HepG2 (cell line): ENCODE data around the gene RGMA. TPM values are rescaled to one million over a fixed set of nuclear protein-coding genes. Genes with fewer than 3 reads are reported as not detected.

Experiments
- ATAC-seq: fragments of 200-7000 bp; cut with Tn5 transposase; 3 replicates; pipeline ENCODE4 v1.9.1; 2020; ENCODE audit warnings: mild to moderate bottlenecking, moderate library complexity
- BruUV-seq: library from RNA; stranded (reverse); fragments of 400-500 nt; replicated peaks from 2 replicates; lab custom pipeline; 2021; lab: Mats Ljungman, UMichigan
- CTCF ChIA-PET: fragments of 300-600 bp; formaldehyde crosslinking; extraction: SDS; loops from one replicate; lab custom pipeline; 2021; ENCODE audit warnings: low total read pairs, inconsistent platforms, low intra/inter-chr PET ratio; lab: Yijun Ruan, JAX
- POLR2A ChIA-PET: fragments of 350-600 bp; sonication (Branson Sonifier 250); formaldehyde crosslinking; loops from one replicate; lab custom pipeline; 2020; ENCODE audit warnings: antibody characterized with exemption, inconsistent platforms; lab: Yijun Ruan, JAX
- DNase-seq: peaks from one replicate; pipeline ENCODE4 v3.0.0-alpha.2; 2015; ENCODE audit warnings: low spot score
- FAIRE-seq: peaks from 3 replicates; lab custom pipeline; 2011; peaks lifted over from hg19 to GRCh38; lab: Jason Lieb, UNC
- H2AFZ ChIP-seq: one replicate; pipeline ENCODE4 v1.6.1; 2011; ENCODE audit warnings: low read length, inconsistent platforms
- H3K27ac ChIP-seq: fragments of 300-600 bp; 3 replicates; pipeline ENCODE4 v1.8.0; 2011; ENCODE audit warnings: mixed run types, mild to moderate bottlenecking, mixed read lengths, low read length, inconsistent platforms; ENCODE audit not compliant: insufficient read depth; ENCODE audit errors: extremely low read length
- H3K27me3 ChIP-seq, 2 experiments: fragments of 200-600 bp in 1 of 2; 2 replicates in 1 of 2; 3 replicates in 1 of 2; pipeline versions ENCODE4 v1.6.0 to v1.8.0; 2011; ENCODE audit warnings: low read length in 2 of 2, mild to moderate bottlenecking in 2 of 2, moderate library complexity in 2 of 2, inconsistent platforms in 1 of 2; ENCODE audit not compliant: insufficient read depth in 2 of 2, control insufficient read depth in 1 of 2
- H3K36me3 ChIP-seq, 2 experiments: fragments of 200-600 bp in 1 of 2; replicated peaks in 1 of 2; 2 replicates in 1 of 2; 3 replicates in 1 of 2; pipeline versions ENCODE4 v1.5.1 to v1.8.0; 2011; ENCODE audit warnings: low read length in 2 of 2, inconsistent platforms in 1 of 2; ENCODE audit not compliant: insufficient read depth in 2 of 2, control insufficient read depth in 1 of 2
- H3K4me1 ChIP-seq: 2 replicates; pipeline ENCODE4 v1.5.1; 2012; ENCODE audit warnings: low read length, inconsistent platforms; ENCODE audit not compliant: insufficient read depth
- H3K4me2 ChIP-seq: 2 replicates; pipeline ENCODE4 v1.6.0; 2011; ENCODE audit warnings: low read depth, low read length, inconsistent platforms
- H3K4me3 ChIP-seq, 3 experiments: fragments of 200-600 bp in 1 of 3; sonication (generic), shearing (Covaris generic) in 1 of 3; replicated peaks in 1 of 3; 2 replicates each; pipeline ENCODE4 v1.5.1; 2011 to 2016; ENCODE audit warnings: low read length in 3 of 3, inconsistent platforms in 2 of 3, low read depth in 2 of 3, mild to moderate bottlenecking in 2 of 3, control low read depth in 1 of 3, mixed read lengths in 1 of 3; ENCODE audit not compliant: insufficient read depth in 1 of 3
- H3K79me2 ChIP-seq: one replicate; pipeline ENCODE4 v1.6.1; 2011; ENCODE audit warnings: low read length, inconsistent platforms; ENCODE audit not compliant: insufficient read depth
- H3K9ac ChIP-seq: 2 replicates; pipeline ENCODE4 v1.6.0; 2011; ENCODE audit warnings: mild to moderate bottlenecking, low read depth, low read length, inconsistent platforms; ENCODE audit not compliant: insufficient read depth
- H3K9me3 ChIP-seq: 2 replicates; pipeline ENCODE4 v1.5.1; 2012; ENCODE audit warnings: mild to moderate bottlenecking, low read length
- H4K20me1 ChIP-seq: 2 replicates; pipeline ENCODE4 v1.6.0; 2011; ENCODE audit warnings: inconsistent platforms, mild to moderate bottlenecking, low read length, moderate library complexity; ENCODE audit not compliant: insufficient read depth
- GABPA ChIP-seq, 2 experiments: IDR thresholded peaks; 2 replicates each; pipeline ENCODE4 v1.6.1; 2011 to 2016; ENCODE audit warnings: low read depth in 2 of 2, low read length in 1 of 2, missing biosample characterization in 1 of 2, missing genetic modification characterization in 1 of 2
- HMG20A ChIP-seq: IDR thresholded peaks from 2 replicates; pipeline ENCODE4 v1.6.1; 2016; ENCODE audit warnings: borderline replicate concordance
- KDM3A ChIP-seq: IDR thresholded peaks from 2 replicates; pipeline ENCODE4 v1.6.1; 2018; ENCODE audit warnings: low read depth, missing compliant biosample characterization
- LCORL ChIP-seq, 2 experiments: fragments of 450-650 bp in 1 of 2; sonication (generic) in 1 of 2; formaldehyde crosslinking in 1 of 2; IDR thresholded peaks; 2 replicates each; pipeline versions ENCODE4 v1.5.0 to v1.6.1; 2017 to 2020; ENCODE audit warnings: antibody characterized with exemption in 1 of 2, missing genetic modification reagents in 1 of 2
- MBNL3 ChIP-seq: fragments of 250-450 bp; sonication (Bioruptor Pico); conservative IDR thresholded peaks from 2 replicates; pipeline ENCODE4 v1.8.0; 2022; ENCODE audit warnings: mild to moderate bottlenecking, inconsistent platforms
- NCOR1 ChIP-seq: fragments of 200-600 bp; sonication (generic); IDR thresholded peaks from 2 replicates; pipeline ENCODE4 v1.7.0; 2017; ENCODE audit warnings: antibody characterized with exemption, low read length, borderline replicate concordance
- SIN3B ChIP-seq: fragments of 150-350 bp; IDR thresholded peaks from 2 replicates; pipeline ENCODE4 v1.6.1; 2014; ENCODE audit warnings: low read length
- SNAPC2 ChIP-seq: sonication (generic); formaldehyde crosslinking; IDR thresholded peaks from 2 replicates; pipeline ENCODE4 v1.8.1; 2022; ENCODE audit warnings: mild to moderate bottlenecking, missing genetic modification reagents
- STAT5B ChIP-seq: sonication (generic); formaldehyde crosslinking; IDR thresholded peaks from 2 replicates; pipeline ENCODE4 v1.4.0; 2020; ENCODE audit warnings: missing genetic modification reagents
- ZMYM3 ChIP-seq: sonication (generic); formaldehyde crosslinking; IDR thresholded peaks from 2 replicates; pipeline ENCODE4 v1.5.1; 2020; ENCODE audit warnings: mild to moderate bottlenecking, missing genetic modification reagents
- ZMYM4 ChIP-seq: sonication (generic); formaldehyde crosslinking; IDR thresholded peaks from 2 replicates; pipeline ENCODE4 v1.8.1; 2023; ENCODE audit warnings: mild to moderate bottlenecking, missing genetic modification reagents
- ZNF232 ChIP-seq: sonication (generic); formaldehyde crosslinking; IDR thresholded peaks from 2 replicates; pipeline ENCODE4 v1.4.0; 2020; ENCODE audit warnings: missing genetic modification reagents, borderline replicate concordance
- ZNF557 ChIP-seq: sonication (generic); formaldehyde crosslinking; IDR thresholded peaks from 2 replicates; pipeline ENCODE4 v1.4.0; 2020; ENCODE audit warnings: missing genetic modification reagents
- WGBS: methylation state at CpG from one replicate; pipeline ENCODE4 v1.1.6; 2017; ENCODE audit warnings: low lambda C conversion rate; 5-methylcytosine and 5-hydroxymethylcytosine counted together
- in situ Hi-C: cut with HindIII; loops from 2 replicates; pipeline ENCODE4 v1.10.0; 2017; ENCODE audit warnings: low pct_unique_long_range_greater_than_20kb; ENCODE audit not compliant: extremely low pct_ligation_motif_present
- intact Hi-C: fragments of 100-400 bp; cut with micrococcal nuclease; formaldehyde crosslinking; loops from one replicate; pipeline ENCODE4 v1.10.0; 2022; ENCODE audit not compliant: unreplicated experiment
- polyA plus RNA-seq, 8 experiments: library from polyadenylated mRNA; depleted of rRNA in 3 of 8; stranded (reverse) in 7 of 8; unstranded in 1 of 8; fragments of >200 nt; fragmentation: Illumina TruSeq in 4 of 8; extraction: Trizol in 4 of 8; gene quantifications; 2 replicates each; pipeline versions ENCODE4 v1.2.1 to v1.2.3, GENCODE V29; 2011 to 2016; ENCODE audit warnings: low read depth in 4 of 8, missing spikeins in 1 of 8, mixed read lengths in 1 of 8; ENCODE audit not compliant: insufficient read depth in 1 of 8
- total RNA-seq, 5 experiments: library from RNA; depleted of rRNA; stranded (reverse); fragments of >200 nt; fragmentation: Illumina TruSeq; extraction: Trizol; gene quantifications; 2 replicates each; pipeline ENCODE4 v1.2.3, GENCODE V29; 2016; ENCODE audit warnings: low read depth in 1 of 5
- TF ChIP-seq, protein P1 (sequence below): sonication (generic); formaldehyde crosslinking; IDR thresholded peaks from 2 replicates; pipeline ENCODE4 v1.4.0; 2020; ENCODE audit warnings: missing genetic modification reagents
- TF ChIP-seq, protein P2 (sequence below): conservative IDR thresholded peaks from 2 replicates; pipeline ENCODE4 v1.6.1; 2018; ENCODE audit warnings: missing genetic modification reagents
- TF ChIP-seq, protein P3 (sequence below): sonication (generic); formaldehyde crosslinking; IDR thresholded peaks from 2 replicates; pipeline ENCODE4 v1.4.0; 2020; ENCODE audit warnings: missing genetic modification reagents
- TF ChIP-seq, protein P4 (sequence below): sonication (generic); formaldehyde crosslinking; IDR thresholded peaks from 2 replicates; pipeline ENCODE4 v1.9.0; 2021; ENCODE audit warnings: missing genetic modification reagents, mild to moderate bottlenecking, borderline replicate concordance

Gene RGMA
- total and polyA plus RNA-seq, 2 of the 13 experiments (the other 11 are each of a cell fraction or from before 2014, with no cell fraction given), result not detected

DNA sequence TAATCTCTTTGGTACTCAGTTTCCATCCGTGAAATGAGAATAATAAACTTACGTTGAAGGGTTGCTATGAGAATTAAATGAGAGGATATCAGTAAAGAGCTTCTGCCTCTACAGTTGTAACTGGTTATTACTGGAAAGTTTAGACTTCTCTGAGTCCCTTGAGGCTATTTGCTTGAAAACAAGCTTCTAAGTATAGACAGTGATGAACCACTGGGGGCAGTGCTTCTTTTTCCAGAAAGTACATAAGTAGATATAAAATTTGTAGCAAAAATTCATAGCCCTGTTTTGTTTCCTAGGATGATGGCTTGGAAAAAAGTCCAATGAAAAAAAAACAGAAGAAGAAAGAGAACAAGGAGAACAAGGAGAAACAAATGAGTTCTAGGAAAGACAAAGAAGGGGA, 87.1 kb downstream of the RGMA start:
- WGBS, result 98% methylated on average over 2 of the region's 2 CpGs
- POLR2A ChIA-PET, result no interaction called here
- CTCF ChIA-PET, result no interaction called here
- no peaks in the 10 kb centered on the region for H3K4me1 ChIP-seq
- H3K36me3 ChIP-seq, result peaks cover 26 to 90% of the 10 kb centered on the region in 2 experiments
- no peaks in the 10 kb centered on the region for H3K9me3 ChIP-seq
- in situ Hi-C loops, result loop anchor here (25.0 kb wide), 1 partner anchor 215 kb away; no protein-coding TSS in a partner anchor
- H3K4me2 ChIP-seq, result no peak overlapping the region
- H3K9ac ChIP-seq, result no peak overlapping the region
- no TSS peak for BruUV-seq
- FAIRE-seq (no peak), ATAC-seq (peak; percentile 33; the same call in 2 of the 3 replicates), DNase-seq (no peak)
- H3K79me2 ChIP-seq, result no peaks in the 10 kb centered on the region
- intact Hi-C loops, result no loop called here
- H2AFZ ChIP-seq, result no peak overlapping the region
- H3K4me3 ChIP-seq, result no peak overlapping the region
- no peak overlapping the region for H3K27ac ChIP-seq
- no peaks in the 10 kb centered on the region for H3K27me3 ChIP-seq
- 0 out of 2 replicates have a peak, but pooled peaks cover 2% of the 10 kb centered on the region for H4K20me1 ChIP-seq
- TF ChIP-seq, protein P1, sequence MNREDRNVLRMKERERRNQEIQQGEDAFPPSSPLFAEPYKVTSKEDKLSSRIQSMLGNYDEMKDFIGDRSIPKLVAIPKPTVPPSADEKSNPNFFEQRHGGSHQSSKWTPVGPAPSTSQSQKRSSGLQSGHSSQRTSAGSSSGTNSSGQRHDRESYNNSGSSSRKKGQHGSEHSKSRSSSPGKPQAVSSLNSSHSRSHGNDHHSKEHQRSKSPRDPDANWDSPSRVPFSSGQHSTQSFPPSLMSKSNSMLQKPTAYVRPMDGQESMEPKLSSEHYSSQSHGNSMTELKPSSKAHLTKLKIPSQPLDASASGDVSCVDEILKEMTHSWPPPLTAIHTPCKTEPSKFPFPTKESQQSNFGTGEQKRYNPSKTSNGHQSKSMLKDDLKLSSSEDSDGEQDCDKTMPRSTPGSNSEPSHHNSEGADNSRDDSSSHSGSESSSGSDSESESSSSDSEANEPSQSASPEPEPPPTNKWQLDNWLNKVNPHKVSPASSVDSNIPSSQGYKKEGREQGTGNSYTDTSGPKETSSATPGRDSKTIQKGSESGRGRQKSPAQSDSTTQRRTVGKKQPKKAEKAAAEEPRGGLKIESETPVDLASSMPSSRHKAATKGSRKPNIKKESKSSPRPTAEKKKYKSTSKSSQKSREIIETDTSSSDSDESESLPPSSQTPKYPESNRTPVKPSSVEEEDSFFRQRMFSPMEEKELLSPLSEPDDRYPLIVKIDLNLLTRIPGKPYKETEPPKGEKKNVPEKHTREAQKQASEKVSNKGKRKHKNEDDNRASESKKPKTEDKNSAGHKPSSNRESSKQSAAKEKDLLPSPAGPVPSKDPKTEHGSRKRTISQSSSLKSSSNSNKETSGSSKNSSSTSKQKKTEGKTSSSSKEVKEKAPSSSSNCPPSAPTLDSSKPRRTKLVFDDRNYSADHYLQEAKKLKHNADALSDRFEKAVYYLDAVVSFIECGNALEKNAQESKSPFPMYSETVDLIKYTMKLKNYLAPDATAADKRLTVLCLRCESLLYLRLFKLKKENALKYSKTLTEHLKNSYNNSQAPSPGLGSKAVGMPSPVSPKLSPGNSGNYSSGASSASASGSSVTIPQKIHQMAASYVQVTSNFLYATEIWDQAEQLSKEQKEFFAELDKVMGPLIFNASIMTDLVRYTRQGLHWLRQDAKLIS, result no peak
- TF ChIP-seq SNAPC2 (no peak), HMG20A (CRISPR knock-in tag) (no peak), SIN3B (no peak), ZNF557 (CRISPR knock-in tag) (no peak), ZMYM4 (CRISPR knock-in tag) (no peak), ZNF232 (CRISPR knock-in tag) (no peak), LCORL (IDR thresholded peaks at IDR 0.05) (no peak), LCORL (CRISPR knock-in tag; IDR thresholded peaks at IDR 0.05) (no peak), MBNL3 (CRISPR knock-in tag) (no peak), GABPA (IDR thresholded peaks at IDR 0.05; ENCODE audit: low read depth, low read length) (no peak), GABPA (CRISPR knock-in tag; IDR thresholded peaks at IDR 0.05; ENCODE audit: low read depth) (no peak), ZMYM3 (CRISPR knock-in tag) (no peak), STAT5B (no peak), NCOR1 (no peak), KDM3A (CRISPR knock-in tag) (no peak)
- TF ChIP-seq, protein P2, sequence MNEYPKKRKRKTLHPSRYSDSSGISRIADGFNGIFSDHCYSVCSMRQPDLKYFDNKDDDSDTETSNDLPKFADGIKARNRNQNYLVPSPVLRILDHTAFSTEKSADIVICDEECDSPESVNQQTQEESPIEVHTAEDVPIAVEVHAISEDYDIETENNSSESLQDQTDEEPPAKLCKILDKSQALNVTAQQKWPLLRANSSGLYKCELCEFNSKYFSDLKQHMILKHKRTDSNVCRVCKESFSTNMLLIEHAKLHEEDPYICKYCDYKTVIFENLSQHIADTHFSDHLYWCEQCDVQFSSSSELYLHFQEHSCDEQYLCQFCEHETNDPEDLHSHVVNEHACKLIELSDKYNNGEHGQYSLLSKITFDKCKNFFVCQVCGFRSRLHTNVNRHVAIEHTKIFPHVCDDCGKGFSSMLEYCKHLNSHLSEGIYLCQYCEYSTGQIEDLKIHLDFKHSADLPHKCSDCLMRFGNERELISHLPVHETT (CRISPR knock-in tag), result no peak
- TF ChIP-seq, protein P3, sequence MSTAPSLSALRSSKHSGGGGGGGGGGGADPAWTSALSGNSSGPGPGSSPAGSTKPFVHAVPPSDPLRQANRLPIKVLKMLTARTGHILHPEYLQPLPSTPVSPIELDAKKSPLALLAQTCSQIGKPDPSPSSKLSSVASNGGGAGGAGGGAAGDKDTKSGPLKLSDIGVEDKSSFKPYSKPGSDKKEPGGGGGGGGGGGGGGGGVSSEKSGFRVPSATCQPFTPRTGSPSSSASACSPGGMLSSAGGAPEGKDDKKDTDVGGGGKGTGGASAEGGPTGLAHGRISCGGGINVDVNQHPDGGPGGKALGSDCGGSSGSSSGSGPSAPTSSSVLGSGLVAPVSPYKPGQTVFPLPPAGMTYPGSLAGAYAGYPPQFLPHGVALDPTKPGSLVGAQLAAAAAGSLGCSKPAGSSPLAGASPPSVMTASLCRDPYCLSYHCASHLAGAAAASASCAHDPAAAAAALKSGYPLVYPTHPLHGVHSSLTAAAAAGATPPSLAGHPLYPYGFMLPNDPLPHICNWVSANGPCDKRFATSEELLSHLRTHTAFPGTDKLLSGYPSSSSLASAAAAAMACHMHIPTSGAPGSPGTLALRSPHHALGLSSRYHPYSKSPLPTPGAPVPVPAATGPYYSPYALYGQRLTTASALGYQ, result no peak
- TF ChIP-seq, protein P4, sequence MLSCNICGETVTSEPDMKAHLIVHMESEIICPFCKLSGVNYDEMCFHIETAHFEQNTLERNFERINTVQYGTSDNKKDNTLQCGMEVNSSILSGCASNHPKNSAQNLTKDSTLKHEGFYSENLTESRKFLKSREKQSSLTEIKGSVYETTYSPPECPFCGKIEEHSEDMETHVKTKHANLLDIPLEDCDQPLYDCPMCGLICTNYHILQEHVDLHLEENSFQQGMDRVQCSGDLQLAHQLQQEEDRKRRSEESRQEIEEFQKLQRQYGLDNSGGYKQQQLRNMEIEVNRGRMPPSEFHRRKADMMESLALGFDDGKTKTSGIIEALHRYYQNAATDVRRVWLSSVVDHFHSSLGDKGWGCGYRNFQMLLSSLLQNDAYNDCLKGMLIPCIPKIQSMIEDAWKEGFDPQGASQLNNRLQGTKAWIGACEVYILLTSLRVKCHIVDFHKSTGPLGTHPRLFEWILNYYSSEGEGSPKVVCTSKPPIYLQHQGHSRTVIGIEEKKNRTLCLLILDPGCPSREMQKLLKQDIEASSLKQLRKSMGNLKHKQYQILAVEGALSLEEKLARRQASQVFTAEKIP (CRISPR knock-in tag), result no peak
